GM12873 (cell line): Measurements from ENCODE around the gene C6orf47.

Experiments used
- CTCF ChIP-seq: IDR thresholded peaks from 2 replicates; pipeline ENCODE4 v1.5.1; 2012; ENCODE audit warnings: low read depth, mild to moderate bottlenecking, moderate library complexity, low read length, control low read depth; ENCODE audit not compliant: insufficient read depth; ENCODE audit errors: missing control alignments

C6orf47 gene

GRCh38 chr6:31654574-31655348 is 5.8 kb downstream of the C6orf47 start:
- no peak for TF ChIP-seq CTCF

DNA sequence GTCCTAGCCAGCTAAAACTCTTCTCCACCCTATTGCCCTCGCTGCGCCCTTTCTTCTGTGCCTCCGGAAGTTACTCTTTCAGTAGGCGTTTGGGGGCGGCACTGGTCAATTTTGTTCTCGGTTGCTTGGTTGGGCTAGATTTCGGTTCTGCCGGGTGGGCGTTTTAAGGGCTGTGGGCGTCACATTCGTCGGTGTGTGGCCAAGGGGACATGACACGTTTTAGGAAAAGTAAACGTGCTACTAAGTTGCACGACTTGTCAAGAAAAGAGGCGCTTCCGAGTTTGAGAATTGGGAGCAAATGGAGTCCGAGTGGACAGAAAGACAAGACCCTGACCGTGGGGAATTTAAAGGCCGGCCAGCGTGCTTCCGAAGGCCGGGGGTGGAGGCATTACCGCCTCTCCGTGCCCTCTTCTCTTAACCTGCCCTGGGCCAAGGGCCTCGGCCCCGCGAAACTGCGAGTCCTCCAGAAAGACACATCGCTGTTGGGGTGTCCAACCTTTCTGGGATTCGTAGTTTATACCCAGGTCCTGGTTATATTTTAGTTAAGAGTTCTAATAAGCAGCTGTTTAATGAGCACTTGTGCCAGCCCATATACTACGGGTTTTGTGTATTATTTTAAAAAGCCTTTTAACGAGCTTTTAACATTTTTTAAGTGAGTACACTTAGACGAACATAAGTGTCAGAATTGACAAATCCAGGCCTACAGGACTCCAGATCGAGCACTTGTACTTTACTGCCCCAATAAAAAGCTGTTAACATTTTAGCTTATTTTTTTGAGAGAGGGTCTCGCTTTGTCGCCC is 7.5 kb downstream of the C6orf47 start:
- TF ChIP-seq CTCF = no peak

DNA sequence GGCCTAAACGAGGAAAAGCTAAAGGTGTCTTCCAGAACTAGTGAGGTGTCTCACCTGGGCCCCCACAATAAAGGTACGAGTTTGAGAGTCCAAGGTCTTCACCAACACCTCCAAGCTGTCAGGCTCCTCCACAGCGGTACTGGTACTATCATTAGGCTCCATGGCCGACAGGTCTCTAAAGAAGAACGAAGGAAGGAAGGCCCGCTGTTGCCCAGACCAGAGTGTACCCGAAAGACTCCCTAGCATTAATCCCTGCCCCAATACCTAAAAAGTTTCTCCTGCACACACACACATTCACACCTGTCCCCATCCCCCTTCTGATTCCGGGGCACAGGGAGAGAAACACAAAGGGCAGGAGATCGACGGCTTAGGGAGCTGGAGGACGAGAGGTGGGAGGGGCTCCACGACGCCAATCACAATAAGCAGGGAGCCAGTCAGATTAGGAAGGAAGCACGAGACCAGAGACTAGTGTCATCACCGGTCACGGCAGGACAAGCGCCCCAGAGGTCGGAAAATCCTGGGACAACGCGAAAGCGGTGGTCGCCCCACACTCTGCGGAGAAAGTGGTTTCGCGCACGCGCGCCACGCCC is 8.9 kb downstream of the C6orf47 start:
- TF ChIP-seq CTCF = no peak

DNA sequence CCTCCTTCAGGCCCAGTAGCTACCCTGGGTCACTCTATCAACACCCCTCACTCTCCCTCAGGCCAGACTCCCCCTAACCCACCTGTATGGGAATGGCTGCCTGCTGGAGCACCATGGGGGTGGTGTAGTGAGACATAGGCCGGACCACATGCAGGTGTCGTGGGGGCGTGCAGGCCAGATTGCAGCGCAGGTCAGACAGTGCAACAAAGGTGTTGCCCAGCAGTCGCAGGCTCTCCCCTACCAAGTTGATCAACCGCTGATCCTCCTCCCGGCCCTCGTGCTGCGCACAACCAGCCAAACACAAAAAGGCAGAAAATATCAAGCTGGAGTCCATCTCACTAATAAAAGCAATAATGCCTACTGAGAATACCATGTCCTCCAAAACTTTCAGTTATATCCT is 15.3 kb downstream of the C6orf47 start:
- TF ChIP-seq CTCF = no peak

- TF ChIP-seq CTCF = peak; percentile 3
Observed at GRCh38 chr6:31643818-31644454, 16.6 kb downstream of the C6orf47 start.

GRCh38 chr6:31642798-31643570 is 17.6 kb downstream of the C6orf47 start:
- no peak for TF ChIP-seq CTCF
